HepG2 (cell line): ENCODE data around the gene BCKDHB. TPM values are rescaled to one million over a fixed set of nuclear protein-coding genes. Genes with fewer than 3 reads are reported as not detected.

Source experiments
- ATAC-seq: fragments of 200-7000 bp; cut with Tn5 transposase; 3 replicates; pipeline ENCODE4 v1.9.1; 2020; ENCODE audit warnings: mild to moderate bottlenecking, moderate library complexity
- BruUV-seq: library from RNA; stranded (reverse); fragments of 400-500 nt; replicated peaks from 2 replicates; lab custom pipeline; 2021; lab: Mats Ljungman, UMichigan
- CTCF ChIA-PET: fragments of 300-600 bp; formaldehyde crosslinking; extraction: SDS; loops from one replicate; lab custom pipeline; 2021; ENCODE audit warnings: low total read pairs, inconsistent platforms, low intra/inter-chr PET ratio; lab: Yijun Ruan, JAX
- POLR2A ChIA-PET: fragments of 350-600 bp; sonication (Branson Sonifier 250); formaldehyde crosslinking; loops from one replicate; lab custom pipeline; 2020; ENCODE audit warnings: antibody characterized with exemption, inconsistent platforms; lab: Yijun Ruan, JAX
- DNase-seq: peaks from one replicate; pipeline ENCODE4 v3.0.0-alpha.2; 2015; ENCODE audit warnings: low spot score
- FAIRE-seq: peaks from 3 replicates; lab custom pipeline; 2011; peaks lifted over from hg19 to GRCh38; lab: Jason Lieb, UNC
- H2AFZ ChIP-seq: one replicate; pipeline ENCODE4 v1.6.1; 2011; ENCODE audit warnings: low read length, inconsistent platforms
- H3K27ac ChIP-seq: fragments of 300-600 bp; 3 replicates; pipeline ENCODE4 v1.8.0; 2011; ENCODE audit warnings: mixed run types, mild to moderate bottlenecking, mixed read lengths, low read length, inconsistent platforms; ENCODE audit not compliant: insufficient read depth; ENCODE audit errors: extremely low read length
- H3K27me3 ChIP-seq, 2 experiments: fragments of 200-600 bp in 1 of 2; 2 replicates in 1 of 2; 3 replicates in 1 of 2; pipeline versions ENCODE4 v1.6.0 to v1.8.0; 2011; ENCODE audit warnings: low read length in 2 of 2, mild to moderate bottlenecking in 2 of 2, moderate library complexity in 2 of 2, inconsistent platforms in 1 of 2; ENCODE audit not compliant: insufficient read depth in 2 of 2, control insufficient read depth in 1 of 2
- H3K36me3 ChIP-seq, 2 experiments: fragments of 200-600 bp in 1 of 2; replicated peaks in 1 of 2; 2 replicates in 1 of 2; 3 replicates in 1 of 2; pipeline versions ENCODE4 v1.5.1 to v1.8.0; 2011; ENCODE audit warnings: low read length in 2 of 2, inconsistent platforms in 1 of 2; ENCODE audit not compliant: insufficient read depth in 2 of 2, control insufficient read depth in 1 of 2
- H3K4me1 ChIP-seq: 2 replicates; pipeline ENCODE4 v1.5.1; 2012; ENCODE audit warnings: low read length, inconsistent platforms; ENCODE audit not compliant: insufficient read depth
- H3K4me2 ChIP-seq: 2 replicates; pipeline ENCODE4 v1.6.0; 2011; ENCODE audit warnings: low read depth, low read length, inconsistent platforms
- H3K4me3 ChIP-seq, 3 experiments: fragments of 200-600 bp in 1 of 3; sonication (generic), shearing (Covaris generic) in 1 of 3; replicated peaks in 1 of 3; 2 replicates each; pipeline ENCODE4 v1.5.1; 2011 to 2016; ENCODE audit warnings: low read length in 3 of 3, inconsistent platforms in 2 of 3, low read depth in 2 of 3, mild to moderate bottlenecking in 2 of 3, control low read depth in 1 of 3, mixed read lengths in 1 of 3; ENCODE audit not compliant: insufficient read depth in 1 of 3
- H3K79me2 ChIP-seq: one replicate; pipeline ENCODE4 v1.6.1; 2011; ENCODE audit warnings: low read length, inconsistent platforms; ENCODE audit not compliant: insufficient read depth
- H3K9ac ChIP-seq: 2 replicates; pipeline ENCODE4 v1.6.0; 2011; ENCODE audit warnings: mild to moderate bottlenecking, low read depth, low read length, inconsistent platforms; ENCODE audit not compliant: insufficient read depth
- H3K9me3 ChIP-seq: 2 replicates; pipeline ENCODE4 v1.5.1; 2012; ENCODE audit warnings: mild to moderate bottlenecking, low read length
- H4K20me1 ChIP-seq: 2 replicates; pipeline ENCODE4 v1.6.0; 2011; ENCODE audit warnings: inconsistent platforms, mild to moderate bottlenecking, low read length, moderate library complexity; ENCODE audit not compliant: insufficient read depth
- ARHGAP35 ChIP-seq: sonication (generic); formaldehyde crosslinking; IDR thresholded peaks from 2 replicates; pipeline ENCODE4 v1.9.0; 2022; ENCODE audit warnings: mild to moderate bottlenecking, inconsistent platforms, moderate library complexity, missing genetic modification reagents, borderline replicate concordance
- BORCS8-MEF2B ChIP-seq: sonication (generic); formaldehyde crosslinking; IDR thresholded peaks from 2 replicates; pipeline ENCODE4 v1.8.0; 2022; ENCODE audit warnings: mild to moderate bottlenecking, missing genetic modification reagents
- CREM ChIP-seq, 2 experiments: sonication (generic) in 1 of 2; formaldehyde crosslinking in 1 of 2; IDR thresholded peaks; 2 replicates each; pipeline versions ENCODE4 v1.4.0 to v1.6.1; 2016 to 2020; ENCODE audit warnings: antibody characterized with exemption in 1 of 2, mild to moderate bottlenecking in 1 of 2, missing genetic modification reagents in 1 of 2
- MTA1 ChIP-seq: sonication (generic); formaldehyde crosslinking; IDR thresholded peaks from 2 replicates; pipeline ENCODE4 v1.4.0; 2020; ENCODE audit warnings: missing genetic modification reagents, mild to moderate bottlenecking, borderline replicate concordance
- NFRKB ChIP-seq: fragments of 450-650 bp; IDR thresholded peaks from 2 replicates; pipeline ENCODE4 v1.6.1; 2017
- SMAD9 ChIP-seq: sonication (generic); formaldehyde crosslinking; IDR thresholded peaks from 2 replicates; pipeline ENCODE4 v1.5.1; 2020; ENCODE audit warnings: mild to moderate bottlenecking, missing genetic modification reagents
- SUZ12 ChIP-seq: fragments of 150-350 bp; IDR thresholded peaks from 2 replicates; pipeline ENCODE4 v1.6.1; 2014; ENCODE audit warnings: low read depth, low read length
- TGIF2 ChIP-seq: IDR thresholded peaks from 2 replicates; pipeline ENCODE4 v1.6.1; 2016; ENCODE audit warnings: control low read depth, missing compliant biosample characterization
- UBTF ChIP-seq: sonication (generic); formaldehyde crosslinking; IDR thresholded peaks from 2 replicates; pipeline ENCODE4 v1.4.0; 2020; ENCODE audit warnings: mild to moderate bottlenecking, missing genetic modification reagents
- ZFX ChIP-seq: sonication (generic); formaldehyde crosslinking; IDR thresholded peaks from 2 replicates; pipeline ENCODE4 v1.4.0; 2020; ENCODE audit warnings: mild to moderate bottlenecking, low read depth, missing genetic modification reagents, moderate library complexity
- ZNF343 ChIP-seq: sonication (generic); formaldehyde crosslinking; IDR thresholded peaks from 2 replicates; pipeline ENCODE4 v1.4.0; 2020; ENCODE audit warnings: mild to moderate bottlenecking, missing genetic modification reagents
- ZNF432 ChIP-seq: sonication (generic); formaldehyde crosslinking; IDR thresholded peaks from 2 replicates; pipeline ENCODE4 v1.5.0; 2020; ENCODE audit warnings: missing genetic modification reagents, mild to moderate bottlenecking, borderline replicate concordance
- ZNF567 ChIP-seq: sonication (generic); formaldehyde crosslinking; IDR thresholded peaks from 2 replicates; pipeline ENCODE4 v1.8.1; 2023; ENCODE audit warnings: mild to moderate bottlenecking, missing genetic modification reagents, borderline replicate concordance
- ZNF768 ChIP-seq: sonication (generic); formaldehyde crosslinking; IDR thresholded peaks from 2 replicates; pipeline ENCODE4 v1.4.0; 2020; ENCODE audit warnings: missing genetic modification reagents
- WGBS: methylation state at CpG from one replicate; pipeline ENCODE4 v1.1.6; 2017; ENCODE audit warnings: low lambda C conversion rate; 5-methylcytosine and 5-hydroxymethylcytosine counted together
- in situ Hi-C: cut with HindIII; loops from 2 replicates; pipeline ENCODE4 v1.10.0; 2017; ENCODE audit warnings: low pct_unique_long_range_greater_than_20kb; ENCODE audit not compliant: extremely low pct_ligation_motif_present
- intact Hi-C: fragments of 100-400 bp; cut with micrococcal nuclease; formaldehyde crosslinking; loops from one replicate; pipeline ENCODE4 v1.10.0; 2022; ENCODE audit not compliant: unreplicated experiment
- polyA plus RNA-seq, 8 experiments: library from polyadenylated mRNA; depleted of rRNA in 3 of 8; stranded (reverse) in 7 of 8; unstranded in 1 of 8; fragments of >200 nt; fragmentation: Illumina TruSeq in 4 of 8; extraction: Trizol in 4 of 8; gene quantifications; 2 replicates each; pipeline versions ENCODE4 v1.2.1 to v1.2.3, GENCODE V29; 2011 to 2016; ENCODE audit warnings: low read depth in 4 of 8, missing spikeins in 1 of 8, mixed read lengths in 1 of 8; ENCODE audit not compliant: insufficient read depth in 1 of 8
- total RNA-seq, 5 experiments: library from RNA; depleted of rRNA; stranded (reverse); fragments of >200 nt; fragmentation: Illumina TruSeq; extraction: Trizol; gene quantifications; 2 replicates each; pipeline ENCODE4 v1.2.3, GENCODE V29; 2016; ENCODE audit warnings: low read depth in 1 of 5

BCKDHB gene
- total and polyA plus RNA-seq, 2 of the 13 experiments (the other 11 are each of a cell fraction or from before 2014, with no cell fraction given): 10.8 to 13.6 TPM

DNA sequence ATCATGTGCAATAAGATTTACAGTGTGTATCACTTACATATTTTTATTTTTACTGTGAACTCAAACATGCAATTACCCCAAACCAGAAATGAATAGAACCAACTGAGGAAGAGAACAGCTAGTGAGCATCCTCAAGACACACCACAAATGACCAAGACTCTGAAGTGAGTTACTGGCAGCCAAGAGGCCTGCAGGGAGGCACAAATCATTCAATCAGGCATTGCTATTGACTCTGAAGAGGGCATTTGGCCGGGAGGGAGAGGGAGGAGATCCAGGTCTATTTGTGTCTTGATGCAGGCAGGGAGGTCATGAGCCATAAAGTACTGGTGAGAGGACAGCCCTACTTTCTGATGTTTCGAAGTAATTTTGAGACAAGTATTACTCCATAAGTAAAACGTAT lies 257.7 kb downstream of the BCKDHB start:
- Histone ChIP-seq H3K27ac (no peak overlapping the region), H2AFZ (no peak overlapping the region), H3K4me1 (no peaks in the 10 kb centered on the region), H3K4me2 (no peak overlapping the region), H3K27me3 (no peaks in the 10 kb centered on the region), H4K20me1 (no peaks in the 10 kb centered on the region), H3K36me3 (no peaks in the 10 kb centered on the region), H3K4me3 (no peak overlapping the region), H3K9ac (no peak overlapping the region), H3K9me3 (no peaks in the 10 kb centered on the region), H3K79me2 (no peaks in the 10 kb centered on the region)
- DNase-seq: no peak
- ChIA-PET POLR2A (no interaction called here), CTCF (no interaction called here)
- no peak for ATAC-seq
- no peak for TF ChIP-seq ZNF432 (CRISPR knock-in tag)
- no peak for TF ChIP-seq ZNF343
- no peak for TF ChIP-seq CREM (IDR thresholded peaks at IDR 0.05)
- TF ChIP-seq CREM (CRISPR knock-in tag; IDR thresholded peaks at IDR 0.05): no peak
- no peak for TF ChIP-seq TGIF2
- TF ChIP-seq BORCS8-MEF2B (CRISPR knock-in tag): no peak
- TF ChIP-seq ARHGAP35 (CRISPR knock-in tag): no peak
- no peak for TF ChIP-seq NFRKB
- no peak for TF ChIP-seq SUZ12
- no peak for TF ChIP-seq SMAD9 (CRISPR knock-in tag)
- TF ChIP-seq ZNF567 (CRISPR knock-in tag): no peak
- no peak for TF ChIP-seq ZFX (CRISPR knock-in tag)
- no peak for TF ChIP-seq ZNF768 (CRISPR knock-in tag)
- TF ChIP-seq MTA1: no peak
- no peak for TF ChIP-seq UBTF (CRISPR knock-in tag)
- BruUV-seq: no TSS peak
- intact Hi-C loops: no loop called here
- in situ Hi-C loops: no loop called here
- no peak for FAIRE-seq
- WGBS: 55% methylated on average over 3 of the region's 3 CpGs
